GM19099 (cell line): ENCODE data around the gene PLCB4.

Experiments
- POLR2A ChIP-seq: IDR thresholded peaks from 3 replicates; pipeline ENCODE4 v1.6.1; 2011; ENCODE audit warnings: low read depth; ENCODE audit not compliant: insufficient read length; ENCODE audit errors: extremely low read depth

PLCB4 gene

DNA sequence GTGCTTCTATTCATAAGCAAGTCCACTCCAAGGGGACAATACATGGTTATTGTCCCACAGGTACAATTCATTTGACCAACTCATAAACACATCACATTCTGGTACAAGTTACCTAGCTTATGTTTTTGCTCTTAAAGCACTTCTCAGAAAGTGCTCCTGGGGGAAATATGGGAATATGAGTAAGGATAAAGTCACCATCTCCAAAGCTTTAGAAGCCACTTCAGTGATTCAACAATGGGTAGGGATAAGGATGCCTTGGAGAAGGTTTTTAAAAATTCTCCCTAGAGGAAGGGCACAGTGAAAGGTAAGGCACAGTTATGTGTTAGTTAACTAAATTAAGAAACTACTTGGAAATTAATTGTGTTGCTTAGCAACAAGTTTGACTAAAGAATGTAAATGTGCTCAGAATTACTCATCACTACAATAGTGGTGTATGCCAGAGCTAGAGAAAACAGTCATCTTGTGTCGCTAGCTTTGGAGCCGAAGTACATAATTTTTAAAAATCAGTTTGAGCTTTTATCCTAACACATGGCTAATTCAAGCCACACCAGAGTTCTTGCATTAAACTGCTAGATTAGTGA is 406.0 kb downstream of the PLCB4 start:
- TF ChIP-seq POLR2A = no peak

DNA sequence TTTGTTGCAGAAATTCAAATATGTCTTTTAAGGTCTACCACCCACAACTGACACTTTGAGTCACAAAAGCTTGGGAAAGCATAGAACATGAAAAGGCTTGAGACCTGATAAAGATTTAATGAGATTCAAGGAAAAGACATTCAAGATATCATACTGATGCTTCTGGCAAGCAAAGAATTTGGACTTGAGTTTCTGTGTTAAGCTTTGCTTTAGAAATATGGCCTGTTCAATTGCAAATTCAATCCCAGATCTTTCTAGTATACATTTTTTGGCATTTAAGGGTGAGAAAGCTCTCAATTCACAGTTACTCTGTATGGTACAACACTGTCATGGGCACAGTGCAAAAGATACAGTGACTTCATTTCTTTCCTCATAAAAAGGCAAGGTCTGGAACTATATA is 406.6 kb downstream of the PLCB4 start:
- TF ChIP-seq POLR2A = no peak

DNA sequence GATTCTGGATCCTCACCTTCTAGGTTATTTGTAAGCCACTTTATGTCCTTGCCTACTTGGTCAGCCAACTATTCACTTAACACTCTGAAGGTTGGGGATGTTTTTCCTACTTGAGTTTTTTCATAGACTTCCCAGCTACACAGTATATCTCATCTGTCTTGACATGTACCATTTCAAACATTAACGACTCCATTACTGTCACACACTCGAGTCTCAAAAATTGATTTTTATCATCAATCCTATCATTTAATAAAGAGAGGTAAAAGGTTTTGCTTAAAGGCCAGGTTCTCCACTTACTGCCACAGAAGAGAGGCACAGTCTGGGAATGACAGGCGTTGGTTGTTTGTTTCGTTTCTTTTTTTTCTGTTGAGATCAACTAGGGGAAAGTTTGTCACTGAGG is 407.3 kb downstream of the PLCB4 start:
- TF ChIP-seq POLR2A = no peak

DNA sequence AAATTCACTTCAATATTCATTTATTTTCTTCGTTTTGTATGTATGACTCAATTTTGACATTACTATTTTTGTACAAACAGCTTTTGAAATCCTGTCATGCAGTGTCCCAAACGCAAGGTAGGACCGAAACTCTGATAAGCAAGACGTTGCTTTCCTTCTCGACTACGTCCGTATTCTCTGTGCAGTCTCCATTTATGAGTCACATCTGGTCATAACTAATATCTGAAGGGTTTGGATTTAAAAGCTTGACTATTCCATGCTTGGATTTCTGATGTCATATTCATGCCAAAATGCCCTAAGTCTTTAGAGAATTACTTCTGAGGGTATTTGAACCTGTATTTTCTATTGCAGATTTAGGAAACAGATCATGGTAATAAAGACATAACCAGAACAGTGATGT is 407.8 kb downstream of the PLCB4 start:
- no peak for TF ChIP-seq POLR2A

DNA sequence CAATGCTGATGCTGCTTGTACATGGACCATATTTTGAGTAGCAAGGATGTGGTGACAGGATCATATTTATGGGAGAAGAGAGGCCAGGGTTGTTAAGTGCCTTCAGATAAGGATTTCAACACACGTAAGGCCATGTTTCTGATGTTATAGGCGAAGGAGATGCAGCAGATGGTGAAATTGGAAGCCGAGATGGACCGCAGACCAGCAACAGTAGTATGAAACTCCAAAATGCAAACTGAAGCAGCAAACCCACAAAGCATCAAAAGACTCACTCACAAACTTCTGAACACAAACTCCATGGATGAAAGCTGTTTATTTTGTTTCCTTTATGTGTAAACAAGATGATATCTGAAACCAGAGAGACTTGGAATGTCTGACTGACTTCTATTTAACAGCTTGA is 409.9 kb downstream of the PLCB4 start:
- TF ChIP-seq POLR2A = no peak

DNA sequence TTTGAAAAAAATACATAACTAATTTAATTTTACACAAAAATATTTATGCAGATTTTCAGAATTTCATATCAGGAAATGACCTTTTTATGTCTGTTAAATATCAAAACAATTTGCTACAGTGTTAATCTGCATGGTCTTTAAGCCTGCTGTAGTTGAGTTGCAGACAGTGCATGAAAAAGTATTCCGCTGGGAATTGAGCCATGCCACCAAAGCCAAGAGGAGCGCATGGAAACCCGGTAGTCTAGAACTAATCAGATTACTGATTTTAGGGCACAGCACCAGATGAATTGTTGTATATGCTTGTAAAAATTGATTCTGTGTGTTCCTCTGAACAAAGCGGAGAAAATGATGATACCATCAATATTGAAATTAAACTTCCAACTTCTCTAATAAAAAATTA is 411.2 kb downstream of the PLCB4 start:
- no peak for TF ChIP-seq POLR2A

DNA sequence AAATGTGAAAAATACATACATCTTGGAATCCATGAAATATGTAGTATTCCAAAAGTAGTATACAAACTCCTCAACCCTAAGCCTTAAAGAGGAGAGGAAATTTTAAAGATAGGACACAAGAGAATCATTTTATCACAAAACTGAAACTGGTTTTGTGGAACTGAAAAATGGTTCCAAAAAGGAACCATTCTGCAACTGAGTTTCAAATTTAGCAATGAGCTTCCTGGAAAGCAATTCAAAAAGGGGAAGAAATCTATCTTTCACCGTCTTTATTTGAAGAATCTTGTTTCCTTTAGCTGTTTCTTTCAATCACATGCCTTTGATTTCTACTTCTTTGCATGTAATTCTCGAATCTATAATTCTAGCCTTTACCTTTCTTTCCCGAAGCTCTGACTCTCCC is 413.3 kb downstream of the PLCB4 start:
- no peak for TF ChIP-seq POLR2A

DNA sequence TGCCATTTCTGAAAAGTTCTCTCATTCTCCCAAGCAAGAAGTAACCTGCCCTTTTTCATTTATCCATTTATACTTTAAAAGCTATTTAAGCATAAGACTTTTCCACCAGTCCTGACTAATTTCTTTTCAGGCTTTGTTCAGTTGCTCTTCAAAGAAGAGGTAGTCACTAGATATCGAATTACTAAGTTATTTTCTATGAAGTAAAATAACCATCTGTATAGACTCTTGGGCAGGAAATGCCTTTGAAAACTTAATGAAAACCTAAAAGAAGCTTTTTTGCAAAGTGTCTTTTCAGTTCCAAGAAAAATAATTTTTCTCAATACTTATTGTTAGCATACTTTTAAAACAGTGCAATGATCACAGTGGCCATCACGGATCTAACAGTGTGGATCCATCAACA is 414.2 kb downstream of the PLCB4 start:
- TF ChIP-seq POLR2A = no peak

DNA sequence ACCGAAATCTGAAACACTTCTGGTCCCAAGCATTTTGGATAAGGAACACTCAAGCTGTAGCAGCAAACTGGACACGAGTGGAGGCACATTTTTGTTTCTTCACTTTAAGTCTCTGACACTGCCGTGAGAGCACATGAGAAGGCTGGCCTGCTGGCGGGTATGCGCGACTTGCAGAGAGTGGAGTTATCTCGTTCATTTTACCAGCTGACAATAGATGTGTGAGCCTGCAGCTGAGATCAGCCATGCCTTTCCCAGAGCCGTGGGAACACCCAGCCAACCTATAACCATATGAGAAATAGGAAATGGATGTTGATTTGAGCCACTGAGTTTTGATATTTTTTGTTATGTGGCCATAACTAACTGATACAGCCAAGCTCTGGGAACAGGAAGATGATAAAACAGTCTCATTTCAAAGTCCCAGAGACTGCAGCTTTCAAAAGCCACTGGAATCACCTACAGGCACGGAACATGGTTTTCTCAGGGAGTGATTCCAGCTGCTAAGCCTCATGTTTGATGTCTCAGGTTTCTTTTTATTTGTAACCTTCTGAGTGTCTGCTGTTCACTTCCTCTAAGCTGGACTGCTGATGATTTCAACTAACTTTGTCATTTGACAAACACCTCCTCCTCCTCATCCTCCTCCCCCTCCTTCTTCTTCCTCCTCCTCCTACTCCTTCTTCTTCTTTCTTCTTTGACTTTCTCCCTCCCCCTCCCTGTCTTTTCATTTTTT is 416.9 kb downstream of the PLCB4 start:
- TF ChIP-seq POLR2A = no peak

DNA sequence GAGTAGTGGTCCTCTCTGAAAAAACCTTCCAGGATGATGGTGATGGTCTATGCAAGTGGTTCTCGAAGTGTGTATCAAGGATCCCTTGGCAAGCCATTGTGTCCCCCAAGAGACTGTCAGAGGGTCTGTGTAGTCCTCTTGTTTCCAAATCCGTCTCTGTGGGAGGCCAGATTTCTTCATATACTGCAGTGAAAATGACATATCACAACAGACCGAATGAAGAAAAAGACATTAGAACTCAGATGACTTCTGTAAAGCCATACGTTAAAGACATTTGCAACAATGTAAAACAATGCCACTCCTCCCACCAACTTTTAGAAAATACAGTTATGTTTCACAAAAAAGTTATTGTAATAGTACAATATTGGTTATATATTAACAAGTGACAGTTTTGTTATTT is 418.3 kb downstream of the PLCB4 start:
- no peak for TF ChIP-seq POLR2A

DNA sequence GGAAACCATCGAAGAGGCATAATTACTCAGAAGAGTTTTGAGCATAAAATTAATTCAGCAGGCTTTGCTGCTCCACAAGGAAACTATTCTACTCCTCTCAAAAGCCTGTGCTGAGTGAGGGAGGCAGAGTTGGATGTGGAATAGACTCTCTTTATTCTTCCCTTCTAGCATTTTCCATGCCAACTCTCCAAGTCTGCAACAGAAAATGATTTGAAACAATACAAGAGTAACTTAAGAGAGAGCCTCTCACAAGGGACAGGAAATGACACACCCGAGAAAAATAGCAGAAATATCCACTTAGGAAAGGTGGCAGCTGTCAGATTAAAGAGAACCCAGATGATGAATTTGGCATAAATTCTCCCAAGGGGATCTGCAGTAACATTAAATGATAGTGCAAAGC is 419.2 kb downstream of the PLCB4 start:
- TF ChIP-seq POLR2A = no peak

DNA sequence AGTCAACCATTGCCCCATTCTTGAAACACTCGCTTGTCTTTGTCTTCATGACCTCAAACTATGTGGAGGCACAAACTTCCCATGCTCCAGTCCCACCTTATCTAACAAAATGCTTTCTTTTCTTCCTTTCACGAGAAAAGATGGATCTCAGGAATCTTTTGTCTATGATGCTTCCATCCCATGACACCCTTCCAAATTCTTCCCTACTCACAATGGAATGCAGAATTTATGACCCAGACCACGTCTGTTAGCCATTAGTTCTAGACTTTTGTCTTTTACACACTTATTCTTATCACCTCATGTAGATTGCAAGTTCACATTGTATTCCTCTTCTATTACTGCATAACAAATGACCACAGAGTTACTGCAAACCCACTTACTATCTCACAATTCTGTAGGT is 421.3 kb downstream of the PLCB4 start:
- no peak for TF ChIP-seq POLR2A

DNA sequence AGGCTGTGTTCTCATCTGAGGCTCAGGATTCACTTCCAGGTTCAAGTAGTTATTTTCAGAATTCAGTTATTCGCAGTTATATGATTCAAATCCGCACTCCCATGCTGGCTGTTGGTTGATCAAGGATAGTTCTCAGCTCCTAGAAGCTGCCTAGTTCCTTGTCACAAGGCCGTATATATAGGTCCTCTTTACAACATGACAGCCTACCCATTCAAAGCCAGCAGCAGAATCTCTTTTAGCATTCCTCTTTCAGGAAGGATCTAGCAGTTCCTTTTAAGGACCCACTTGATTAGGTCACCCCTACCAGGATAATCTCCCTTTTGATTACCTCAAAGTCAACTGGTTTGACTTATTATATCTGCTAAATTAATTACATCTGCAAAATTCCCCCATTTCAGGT is 421.7 kb downstream of the PLCB4 start:
- no peak for TF ChIP-seq POLR2A

DNA sequence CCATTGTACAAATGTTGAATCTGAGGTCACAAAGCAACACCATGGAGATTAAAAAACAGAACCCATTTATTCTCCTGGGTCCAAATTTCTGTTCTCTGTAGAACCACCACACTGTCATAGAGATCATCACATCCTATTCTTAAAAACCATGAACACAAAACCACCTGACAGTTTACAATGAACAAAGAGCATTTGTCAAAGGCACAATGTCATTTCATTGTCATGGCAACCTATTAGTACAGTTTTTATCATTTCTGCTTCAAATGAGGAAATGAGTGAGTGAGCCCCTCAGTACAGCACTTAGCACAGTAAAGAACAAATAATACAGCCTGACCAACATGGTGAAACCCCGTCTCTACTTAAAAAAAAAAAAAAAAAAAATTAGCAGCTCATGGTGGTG is 422.4 kb downstream of the PLCB4 start:
- no peak for TF ChIP-seq POLR2A

DNA sequence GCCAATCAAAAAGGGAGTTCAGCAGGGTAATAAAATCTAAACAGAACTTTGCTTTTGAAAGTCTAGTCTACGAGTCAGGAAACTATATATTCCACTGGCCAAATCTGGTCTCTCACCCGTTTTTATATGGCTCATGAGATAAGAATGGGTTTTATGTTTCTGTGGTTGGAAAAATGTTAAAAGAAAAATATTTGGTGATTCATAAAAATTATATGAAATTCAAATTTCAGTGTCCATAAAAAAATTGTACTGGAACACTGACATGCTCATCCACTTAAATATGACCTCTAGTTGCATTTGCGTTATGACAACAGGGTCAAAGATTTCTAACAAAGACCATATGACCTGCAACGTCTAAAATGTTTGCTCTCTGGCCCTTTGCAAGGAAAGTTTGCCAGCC is 423.2 kb downstream of the PLCB4 start:
- no peak for TF ChIP-seq POLR2A

DNA sequence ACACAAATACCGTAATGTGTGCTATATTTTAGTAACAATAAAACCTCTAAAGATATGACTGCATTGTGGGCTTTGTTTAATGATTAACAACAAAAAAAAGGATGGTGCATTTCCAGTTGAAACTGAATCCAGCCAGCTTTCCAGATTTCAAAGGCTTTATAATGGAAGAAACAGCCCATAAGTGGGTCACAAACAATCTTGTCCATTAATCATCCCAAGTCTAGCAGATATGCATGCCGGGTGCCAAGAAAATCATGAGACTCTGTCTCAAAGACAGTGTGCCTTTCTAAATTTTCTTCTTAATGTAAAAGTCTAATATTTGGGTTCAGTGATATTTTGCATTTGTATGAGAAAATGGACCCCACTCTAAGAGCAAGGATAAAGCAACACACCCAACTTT is 424.9 kb downstream of the PLCB4 start:
- TF ChIP-seq POLR2A = no peak

DNA sequence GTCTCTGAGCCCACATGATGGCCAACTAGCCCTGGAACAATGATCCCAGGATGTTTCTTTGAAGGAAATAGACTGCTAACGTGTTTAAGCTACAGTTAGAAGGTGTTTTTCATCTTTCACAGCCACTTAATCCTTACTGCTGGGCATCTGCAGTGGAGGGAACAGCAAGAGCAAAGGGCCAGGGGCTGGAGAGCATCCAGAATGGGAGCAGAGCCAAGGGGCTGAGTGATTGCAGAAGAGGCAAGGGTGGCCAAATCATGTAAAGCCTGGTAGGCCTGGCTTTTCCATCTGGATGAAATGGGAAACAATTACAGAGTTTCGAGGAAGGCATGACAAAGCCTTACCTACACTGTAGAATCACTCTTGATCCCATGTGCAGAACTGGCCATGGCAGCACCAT is 426.8 kb downstream of the PLCB4 start:
- no peak for TF ChIP-seq POLR2A

DNA sequence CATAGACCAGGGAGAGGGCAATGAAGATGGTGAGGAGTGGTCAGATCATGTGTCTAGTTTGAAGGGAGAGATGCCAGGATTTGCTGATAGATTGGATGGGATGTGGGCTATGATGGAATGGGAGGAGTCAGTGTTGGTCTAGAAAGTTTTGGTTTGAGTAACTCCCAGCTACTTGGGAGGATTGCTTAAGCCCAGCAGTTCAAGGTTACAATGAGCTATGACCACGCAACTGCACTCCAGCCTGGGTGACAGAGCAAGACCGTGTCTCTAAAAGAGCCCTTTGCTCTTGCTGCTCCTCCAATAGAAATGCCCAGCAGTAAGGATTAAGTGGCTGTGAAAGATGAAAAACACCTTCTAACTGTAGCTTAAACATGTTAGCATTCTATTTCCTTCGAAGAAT is 427.3 kb downstream of the PLCB4 start:
- TF ChIP-seq POLR2A = no peak

DNA sequence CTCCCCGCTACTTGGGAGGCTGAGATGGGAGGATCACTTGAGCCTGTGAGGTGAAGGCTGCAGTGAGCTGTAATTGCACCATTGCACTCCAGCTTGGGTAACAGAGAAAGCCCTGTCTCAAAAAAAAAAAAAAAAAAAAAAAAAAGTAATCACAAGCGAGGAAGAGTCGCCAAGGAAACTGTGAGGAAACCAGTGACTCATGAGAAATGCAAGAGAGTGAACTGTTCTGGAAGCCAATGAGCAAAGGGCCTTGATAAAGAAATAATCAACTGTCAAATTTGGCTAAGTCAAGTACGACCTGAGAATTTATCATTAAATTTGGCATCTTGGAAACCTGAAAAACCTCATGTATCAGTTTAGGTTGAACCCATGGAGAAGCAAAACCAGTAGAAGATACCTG is 429.4 kb downstream of the PLCB4 start:
- no peak for TF ChIP-seq POLR2A
